Keratinocyte (primary cell): ENCODE measurements around the gene URM1. TPM values are rescaled to one million over a fixed set of nuclear protein-coding genes. Genes with fewer than 3 reads are reported as not detected.

Experiments
- DNase-seq: peaks from one replicate; pipeline ENCODE4 v3.0.0-alpha.2; 2011; ENCODE audit warnings: low read depth, missing footprints, low spot score
- FAIRE-seq: peaks from 2 replicates; lab custom pipeline; 2011; peaks lifted over from hg19 to GRCh38; lab: Jason Lieb, UNC
- H2AFZ ChIP-seq: 2 replicates; pipeline ENCODE4 v1.6.0; 2012; ENCODE audit warnings: low read length, control low read depth, inconsistent platforms; ENCODE audit not compliant: control insufficient read depth
- H3K27ac ChIP-seq: 2 replicates; pipeline ENCODE4 v1.5.1; 2011; ENCODE audit warnings: low read length; ENCODE audit not compliant: control insufficient read depth, insufficient read depth
- H3K27me3 ChIP-seq: 3 replicates; pipeline ENCODE4 v1.6.0; 2011; ENCODE audit warnings: low read length; ENCODE audit not compliant: control insufficient read depth, insufficient read depth; ENCODE audit errors: extremely low read depth
- H3K36me3 ChIP-seq, 2 experiments: 2 replicates in 1 of 2; 3 replicates in 1 of 2; pipeline ENCODE4 v1.5.1; 2011; ENCODE audit warnings: low read length in 2 of 2, mild to moderate bottlenecking in 1 of 2; ENCODE audit not compliant: control insufficient read depth in 2 of 2, insufficient read depth in 2 of 2; ENCODE audit errors: extremely low read depth in 1 of 2
- H3K4me1 ChIP-seq: 3 replicates; pipeline ENCODE4 v1.5.1; 2011; ENCODE audit warnings: low read length; ENCODE audit not compliant: control insufficient read depth, insufficient read depth; ENCODE audit errors: extremely low read depth
- H3K4me2 ChIP-seq: 3 replicates; pipeline ENCODE4 v1.6.0; 2011; ENCODE audit warnings: low read depth, low read length; ENCODE audit not compliant: control insufficient read depth, insufficient read depth; ENCODE audit errors: extremely low read depth
- H3K4me3 ChIP-seq, 3 experiments: fragments of 200-600 bp in 1 of 3; sonication (generic) in 1 of 3; 2 replicates in 2 of 3; 3 replicates in 1 of 3; pipeline ENCODE4 v1.5.1; 2011 to 2016; ENCODE audit warnings: low read length in 3 of 3, mild to moderate bottlenecking in 3 of 3, control low read depth in 2 of 3, inconsistent platforms in 1 of 3, low read depth in 1 of 3, mixed read lengths in 1 of 3, mixed run types in 1 of 3, moderate library complexity in 1 of 3; ENCODE audit not compliant: control insufficient read depth in 2 of 3, insufficient read depth in 2 of 3; ENCODE audit errors: extremely low read depth in 1 of 3
- H3K79me2 ChIP-seq: 2 replicates; pipeline ENCODE4 v1.6.0; 2012; ENCODE audit warnings: low read length; ENCODE audit not compliant: control insufficient read depth, insufficient read depth
- H3K9ac ChIP-seq: 3 replicates; pipeline ENCODE4 v1.6.0; 2011; ENCODE audit warnings: low read length; ENCODE audit not compliant: control insufficient read depth, insufficient read depth; ENCODE audit errors: extremely low read depth
- H3K9me1 ChIP-seq: 3 replicates; pipeline ENCODE4 v1.6.0; 2011; ENCODE audit warnings: low read length; ENCODE audit not compliant: control insufficient read depth, insufficient read depth; ENCODE audit errors: extremely low read depth
- H3K9me3 ChIP-seq: 2 replicates; pipeline ENCODE4 v1.5.1; 2012; ENCODE audit warnings: low read depth, low read length; ENCODE audit not compliant: control insufficient read depth
- H4K20me1 ChIP-seq: 3 replicates; pipeline ENCODE4 v1.6.0; 2011; ENCODE audit warnings: low read length; ENCODE audit not compliant: control insufficient read depth, insufficient read depth; ENCODE audit errors: extremely low read depth
- EZH2 ChIP-seq: IDR thresholded peaks from one replicate; pipeline ENCODE4 v1.6.1; 2012; ENCODE audit warnings: inconsistent platforms, mild to moderate bottlenecking, low read length, moderate library complexity
- dilution Hi-C: fragments of 300-500 bp; cut with MboI; formaldehyde crosslinking; loops from one replicate; pipeline ENCODE4 v1.7.0; 2020; ENCODE audit warnings: low sequenced_read_pairs; ENCODE audit not compliant: extremely low pct_ligation_motif_present
- polyA minus RNA-seq, 3 experiments: library from RNA; depleted of rRNA, polyadenylated mRNA; stranded (reverse); fragments of >200 nt; gene quantifications; 1 replicate in 1 of 3; 2 replicates in 1 of 3; 3 replicates in 1 of 3; pipeline ENCODE4 v1.2.3, GENCODE V29; 2011
- polyA plus RNA-seq, 5 experiments: library from polyadenylated mRNA; depleted of rRNA in 3 of 5; stranded (reverse) in 3 of 5; stranded (forward) in 1 of 5; unstranded in 1 of 5; fragments of >200 nt; gene quantifications; 1 replicate in 1 of 5; 2 replicates in 3 of 5; 3 replicates in 1 of 5; pipeline versions ENCODE4 v1.2.1 to v1.2.3, GENCODE V29; 2011 to 2012; ENCODE audit warnings: missing spikeins in 2 of 5, low read depth in 1 of 5, low replicate concordance in 1 of 5
- TF ChIP-seq, protein P1 (sequence below), 3 experiments: IDR thresholded peaks in 1 of 3; conservative IDR thresholded peaks in 1 of 3; optimal IDR thresholded peaks in 1 of 3; 2 replicates in 2 of 3; 3 replicates in 1 of 3; pipeline versions ENCODE3 to v1.5.1; 2011; ENCODE audit warnings: low read length in 3 of 3, mild to moderate bottlenecking in 3 of 3, moderate library complexity in 2 of 3, control low read depth in 1 of 3, inconsistent platforms in 1 of 3; ENCODE audit not compliant: insufficient read depth in 2 of 3; ENCODE audit errors: extremely low read depth in 1 of 3

Gene URM1
- polyA plus RNA-seq, result 29.1 to 32.4 TPM (median 31.1 TPM) in 3 replicates
- 16.3 TPM for polyA plus RNA-seq (2011; ENCODE audit: low read depth)
- polyA plus RNA-seq (2011; cell fraction: cytosol; rRNA removed), result 36.1 and 42.7 TPM in 2 replicates
- 26.5 and 29.4 TPM in 2 replicates for polyA plus RNA-seq (2011; cell fraction: nucleus; rRNA removed)
- 32.5 and 33.6 TPM in 2 replicates for polyA plus RNA-seq (2012; ENCODE audit: low replicate concordance)
- 28.4 to 49.4 TPM (median 35.9 TPM) in 3 replicates for polyA minus RNA-seq
- 29.2 TPM for polyA minus RNA-seq (2011; cell fraction: cytosol; rRNA and poly(A)+ RNA removed)
- 6.3 and 6.9 TPM in 2 replicates for polyA minus RNA-seq (2011; cell fraction: nucleus; rRNA and poly(A)+ RNA removed)

DNA sequence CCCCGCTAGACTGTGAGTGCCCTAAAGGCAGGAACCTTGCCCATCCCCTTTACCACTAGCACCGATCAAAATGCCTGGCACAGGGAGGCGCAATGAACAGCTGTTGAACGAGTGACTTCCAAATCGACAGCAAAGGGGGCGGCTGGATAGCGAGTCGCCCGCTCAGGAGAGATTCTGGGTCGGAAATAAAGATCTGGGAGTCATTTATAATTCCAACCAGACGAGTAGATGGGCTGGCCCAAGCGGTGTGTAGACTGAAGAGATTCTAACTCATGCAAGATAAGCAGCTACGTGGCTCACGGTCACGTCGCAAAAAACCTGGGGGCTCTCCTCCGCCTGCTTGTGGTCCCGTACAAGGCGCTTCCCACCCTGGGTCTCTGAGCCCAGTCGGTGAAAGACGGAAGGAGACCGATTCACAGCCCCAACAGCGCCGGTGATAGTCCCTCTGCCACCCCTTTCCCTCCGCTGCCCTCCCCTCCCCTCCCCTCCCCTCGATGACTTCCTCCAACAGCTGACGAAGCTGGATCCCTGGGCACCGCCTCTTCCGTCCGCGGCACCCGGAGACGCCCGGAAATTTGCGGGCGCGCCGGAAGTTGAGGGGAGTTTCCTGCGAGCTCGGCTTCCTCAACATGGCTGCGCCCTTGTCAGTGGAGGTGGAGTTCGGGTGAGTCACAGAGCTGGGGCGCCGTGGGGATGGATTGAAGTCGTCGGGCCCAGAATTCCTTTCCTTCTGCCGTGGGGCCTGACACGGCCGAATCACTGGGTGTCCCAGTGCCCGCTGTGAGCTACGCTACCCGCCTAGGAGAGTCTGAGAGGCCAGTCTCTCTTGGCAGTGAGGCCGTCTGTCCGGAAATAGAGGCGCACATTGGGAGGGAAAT is at the start of gene URM1:
TSS of gene URM1 (plus strand) at position 623 of the 878 bp plus-strand sequence. CDS start at position 630, 7 bp downstream.
- peaks cover 43% of the 10 kb centered on the region for H3K79me2 ChIP-seq
- H4K20me1 ChIP-seq, result no peaks in the 10 kb centered on the region
- dilution Hi-C loops, result no loop called here
- TF ChIP-seq, protein P1, sequence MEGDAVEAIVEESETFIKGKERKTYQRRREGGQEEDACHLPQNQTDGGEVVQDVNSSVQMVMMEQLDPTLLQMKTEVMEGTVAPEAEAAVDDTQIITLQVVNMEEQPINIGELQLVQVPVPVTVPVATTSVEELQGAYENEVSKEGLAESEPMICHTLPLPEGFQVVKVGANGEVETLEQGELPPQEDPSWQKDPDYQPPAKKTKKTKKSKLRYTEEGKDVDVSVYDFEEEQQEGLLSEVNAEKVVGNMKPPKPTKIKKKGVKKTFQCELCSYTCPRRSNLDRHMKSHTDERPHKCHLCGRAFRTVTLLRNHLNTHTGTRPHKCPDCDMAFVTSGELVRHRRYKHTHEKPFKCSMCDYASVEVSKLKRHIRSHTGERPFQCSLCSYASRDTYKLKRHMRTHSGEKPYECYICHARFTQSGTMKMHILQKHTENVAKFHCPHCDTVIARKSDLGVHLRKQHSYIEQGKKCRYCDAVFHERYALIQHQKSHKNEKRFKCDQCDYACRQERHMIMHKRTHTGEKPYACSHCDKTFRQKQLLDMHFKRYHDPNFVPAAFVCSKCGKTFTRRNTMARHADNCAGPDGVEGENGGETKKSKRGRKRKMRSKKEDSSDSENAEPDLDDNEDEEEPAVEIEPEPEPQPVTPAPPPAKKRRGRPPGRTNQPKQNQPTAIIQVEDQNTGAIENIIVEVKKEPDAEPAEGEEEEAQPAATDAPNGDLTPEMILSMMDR (optimal IDR thresholded peaks at IDR 0.05 in 1 of 3, IDR thresholded peaks at IDR 0.05 in 1 of 3, conservative IDR thresholded peaks at IDR 0.05 in 1 of 3; ENCODE audit: extremely low read depth in 1 of 3, insufficient read depth in 2 of 3, low read length in 3 of 3), result peak in 2 of 3 experiments; percentile 1 to 49
- no peak for TF ChIP-seq EZH2
- H3K4me1 ChIP-seq, result peaks cover 13% of the 10 kb centered on the region
- H3K9me1 ChIP-seq, result peaks cover 2% of the 10 kb centered on the region
- H3K9me3 ChIP-seq, result no peaks in the 10 kb centered on the region
- peak within 1 kb of the TSS; percentile 63 for H3K27ac ChIP-seq
- H3K27me3 ChIP-seq, result no peaks in the 10 kb centered on the region
- peak within 1 kb of the TSS; percentile 91 for H3K9ac ChIP-seq
- H3K4me2 ChIP-seq, result peak within 1 kb of the TSS; percentile 92
- DNase-seq (peak; percentile 63), FAIRE-seq (peak; percentile 81)
- peak within 1 kb of the TSS; percentile 71 to 91 (median 76) for H3K4me3 ChIP-seq
- peak within 1 kb of the TSS; percentile 93 for H2AFZ ChIP-seq
- peaks cover 4% of the 10 kb centered on the region in 2 experiments for H3K36me3 ChIP-seq

DNA sequence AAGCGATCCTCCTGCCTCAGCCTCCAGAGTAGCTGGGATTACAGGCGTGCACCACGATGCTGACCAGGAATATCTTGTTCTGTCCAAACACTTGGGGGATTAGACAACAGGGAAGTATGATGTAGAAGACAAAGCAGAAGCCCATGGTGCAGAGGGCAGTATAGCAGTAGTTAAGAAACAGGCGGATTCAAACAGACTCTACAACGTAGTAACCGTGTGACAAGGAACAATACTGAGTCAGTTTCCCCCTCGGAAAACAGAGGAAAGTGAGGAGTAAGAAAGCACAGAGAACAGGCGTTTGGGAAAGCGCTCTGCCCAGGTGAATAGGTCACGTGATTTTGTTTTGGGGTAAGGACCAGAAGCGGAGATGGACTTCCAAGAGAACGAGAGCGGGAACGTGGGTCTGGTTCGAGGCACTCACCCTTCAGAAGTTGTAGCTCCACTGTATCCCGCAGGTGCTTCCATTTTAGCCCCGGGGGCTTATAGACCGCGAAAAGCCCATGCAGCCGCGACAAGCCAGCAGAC is 49.2 kb upstream of the URM1 start:
- H2AFZ ChIP-seq, result peak overlapping the region; percentile 39
- no peak for FAIRE-seq

More for the DNA sequence above, 49.2 kb upstream of the URM1 start:
- H3K4me3 ChIP-seq, result peak overlapping the region; percentile 85 to 99 (median 93)
- no peaks in the 10 kb centered on the region for H3K9me3 ChIP-seq
- dilution Hi-C loops, result no loop called here
- H3K9ac ChIP-seq, result peak overlapping the region; percentile 94
- peak overlapping the region; percentile 77 for H3K4me2 ChIP-seq
- peak overlapping the region; percentile 95 for H3K27ac ChIP-seq
- DNase-seq, result no peak
- no peaks in the 10 kb centered on the region for H3K27me3 ChIP-seq
- no peaks in the 10 kb centered on the region for H3K9me1 ChIP-seq
- TF ChIP-seq, protein P1 (optimal IDR thresholded peaks at IDR 0.05 in 1 of 3, IDR thresholded peaks at IDR 0.05 in 1 of 3, conservative IDR thresholded peaks at IDR 0.05 in 1 of 3; ENCODE audit: extremely low read depth in 1 of 3, insufficient read depth in 2 of 3, low read length in 3 of 3), result no peak
- TF ChIP-seq EZH2, result no peak
- H3K79me2 ChIP-seq, result peaks cover 36% of the 10 kb centered on the region
- no peaks in the 10 kb centered on the region for H4K20me1 ChIP-seq
- H3K4me1 ChIP-seq, result peaks cover 23% of the 10 kb centered on the region
- H3K36me3 ChIP-seq, result peaks cover 4 to 23% of the 10 kb centered on the region in 2 experiments
